ENCODE measurements around the gene GNAI3. TPM values are rescaled to one million over a fixed set of nuclear protein-coding genes. Genes with fewer than 3 reads are reported as not detected.

Gene GNAI3
- polyA plus RNA-seq, 1 donor (not counting 4 experiments of a cell fraction or from before 2014, with no cell fraction given): 14.1 TPM

- no peak for DNase-seq (ENCODE audit: low read depth, low spot score)
- H4K20me1 ChIP-seq (ENCODE audit: control insufficient read depth, extremely low read depth, insufficient read depth, low read length): no peaks in the 10 kb centered on the region
- TF ChIP-seq CTCF (optimal IDR thresholded peaks at IDR 0.05 in 1 of 3, IDR thresholded peaks at IDR 0.05 in 1 of 3, conservative IDR thresholded peaks at IDR 0.05 in 1 of 3; ENCODE audit: extremely low read depth in 1 of 3, insufficient read depth in 2 of 3, low read length in 3 of 3) (no peak), EZH2 (IDR thresholded peaks at IDR 0.05; ENCODE audit: low read length) (no peak)
- dilution Hi-C loops (cut with MboI; ENCODE audit: extremely low pct_ligation_motif_present, low sequenced_read_pairs): no loop called here
- no peak overlapping the region for H3K27ac ChIP-seq (ENCODE audit: control insufficient read depth, insufficient read depth, low read length)
- no peak overlapping the region for H2AFZ ChIP-seq (ENCODE audit: control insufficient read depth, low read length)
- peaks cover 6% of the 10 kb centered on the region for H3K4me1 ChIP-seq (ENCODE audit: control insufficient read depth, extremely low read depth, insufficient read depth, low read length)
- H3K4me2 ChIP-seq (ENCODE audit: control insufficient read depth, extremely low read depth, insufficient read depth, low read depth, low read length): no peak overlapping the region
- no peaks in the 10 kb centered on the region for H3K9me3 ChIP-seq (ENCODE audit: control insufficient read depth, low read depth, low read length)
- H3K4me3 ChIP-seq (ENCODE audit: control insufficient read depth in 2 of 3, extremely low read depth in 1 of 3, insufficient read depth in 2 of 3, low read depth in 1 of 3, low read length in 3 of 3): no peak overlapping the region
- no peaks in the 10 kb centered on the region for H3K79me2 ChIP-seq (ENCODE audit: control insufficient read depth, insufficient read depth, low read length)
- H3K9ac ChIP-seq (ENCODE audit: control insufficient read depth, extremely low read depth, insufficient read depth, low read length): no peak overlapping the region
- no peaks in the 10 kb centered on the region for H3K9me1 ChIP-seq (ENCODE audit: control insufficient read depth, extremely low read depth, insufficient read depth, low read length)
- no peaks in the 10 kb centered on the region for H3K36me3 ChIP-seq (ENCODE audit: control insufficient read depth in 2 of 2, extremely low read depth in 1 of 2, insufficient read depth in 2 of 2, low read length in 2 of 2)
- no peak for FAIRE-seq
- H3K27me3 ChIP-seq (ENCODE audit: control insufficient read depth, extremely low read depth, insufficient read depth, low read length): no peaks in the 10 kb centered on the region
These were observed 19.7 kb upstream of the GNAI3 start for GRCh38 chr1:109528712-109529111.

GRCh38 chr1:109529881-109530456, 18.4 kb upstream of the GNAI3 start:
- peaks cover 6% of the 10 kb centered on the region for H3K4me1 ChIP-seq (ENCODE audit: control insufficient read depth, extremely low read depth, insufficient read depth, low read length)
- H3K4me3 ChIP-seq (ENCODE audit: control insufficient read depth in 2 of 3, extremely low read depth in 1 of 3, insufficient read depth in 2 of 3, low read depth in 1 of 3, low read length in 3 of 3): no peak overlapping the region
- H3K36me3 ChIP-seq (ENCODE audit: control insufficient read depth in 2 of 2, extremely low read depth in 1 of 2, insufficient read depth in 2 of 2, low read length in 2 of 2): no peaks in the 10 kb centered on the region
- no peaks in the 10 kb centered on the region for H3K27me3 ChIP-seq (ENCODE audit: control insufficient read depth, extremely low read depth, insufficient read depth, low read length)
- H3K9ac ChIP-seq (ENCODE audit: control insufficient read depth, extremely low read depth, insufficient read depth, low read length): no peak overlapping the region
- H2AFZ ChIP-seq (ENCODE audit: control insufficient read depth, low read length): no peak overlapping the region
- H3K9me1 ChIP-seq (ENCODE audit: control insufficient read depth, extremely low read depth, insufficient read depth, low read length): no peaks in the 10 kb centered on the region
- DNase-seq (ENCODE audit: low read depth, low spot score) (no peak), FAIRE-seq (no peak)
- TF ChIP-seq CTCF (optimal IDR thresholded peaks at IDR 0.05 in 1 of 3, IDR thresholded peaks at IDR 0.05 in 1 of 3, conservative IDR thresholded peaks at IDR 0.05 in 1 of 3; ENCODE audit: extremely low read depth in 1 of 3, insufficient read depth in 2 of 3, low read length in 3 of 3) (no peak), EZH2 (IDR thresholded peaks at IDR 0.05; ENCODE audit: low read length) (no peak)
- no peaks in the 10 kb centered on the region for H3K79me2 ChIP-seq (ENCODE audit: control insufficient read depth, insufficient read depth, low read length)
- H3K9me3 ChIP-seq (ENCODE audit: control insufficient read depth, low read depth, low read length): no peaks in the 10 kb centered on the region
- no peak overlapping the region for H3K4me2 ChIP-seq (ENCODE audit: control insufficient read depth, extremely low read depth, insufficient read depth, low read depth, low read length)
- no peaks in the 10 kb centered on the region for H4K20me1 ChIP-seq (ENCODE audit: control insufficient read depth, extremely low read depth, insufficient read depth, low read length)
- dilution Hi-C loops (cut with MboI; ENCODE audit: extremely low pct_ligation_motif_present, low sequenced_read_pairs): no loop called here
- H3K27ac ChIP-seq (ENCODE audit: control insufficient read depth, insufficient read depth, low read length): no peak overlapping the region
